SW480 (cell line): ENCODE results near the gene LRP6.
"Not testable (repeated sequence)": the region's sequence is repeated elsewhere in the genome, so short reads cannot be mapped to it uniquely, and the experiment has no call there.

Experiments
- DNase-seq: peaks from one replicate; pipeline ENCODE4 v3.0.0-alpha.2; 2016; ENCODE audit warnings: low spot score

The LRP6 gene

DNA sequence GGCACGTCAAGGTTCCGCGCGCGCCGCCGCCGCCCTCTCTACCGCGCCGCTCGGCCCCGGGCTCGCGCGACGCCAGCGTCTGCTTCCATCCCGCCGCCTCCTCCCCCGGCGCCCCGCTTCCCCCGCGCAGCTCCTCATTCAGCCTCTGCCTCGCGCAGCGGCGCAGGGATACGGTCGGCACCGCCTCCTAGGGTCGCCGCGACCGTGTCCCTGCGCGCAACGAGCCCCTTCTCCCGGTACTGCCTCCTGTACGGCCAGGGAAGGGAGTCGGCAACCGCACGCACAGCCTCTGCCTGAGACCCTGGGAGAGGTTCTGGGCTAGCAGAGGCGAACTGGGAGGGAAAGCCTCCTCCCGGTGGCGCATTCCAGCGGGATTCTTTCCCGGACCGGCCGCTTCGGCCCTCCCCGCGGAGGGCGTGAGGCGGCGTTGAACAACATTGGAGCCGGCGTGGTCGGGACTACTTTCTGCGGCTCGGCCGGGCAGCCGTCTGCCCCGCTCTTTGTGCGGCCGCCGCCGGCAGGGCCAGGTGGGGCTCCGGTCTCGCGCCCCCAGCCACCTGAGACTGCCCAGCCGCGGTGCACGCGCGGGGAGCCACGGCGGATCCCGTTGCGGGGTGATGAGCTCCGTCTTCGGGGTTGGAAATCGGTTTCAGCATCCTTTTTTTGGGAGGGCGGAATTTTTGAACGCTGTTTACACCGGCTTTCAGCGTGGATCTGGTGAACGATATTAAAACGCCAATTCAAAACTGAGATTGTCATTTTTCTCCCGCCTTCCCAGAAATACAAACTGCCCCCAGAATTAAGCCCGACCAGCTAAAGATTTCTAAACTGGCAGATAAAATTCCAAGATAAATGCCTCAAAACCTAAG lies at the start of gene LRP6:
Gene LRP6 (minus strand): TSS at position 172 of the 869 bp plus-strand sequence. CDS start 309 bp downstream, outside the sequence.
- DNase-seq = peak; percentile 95

DNA sequence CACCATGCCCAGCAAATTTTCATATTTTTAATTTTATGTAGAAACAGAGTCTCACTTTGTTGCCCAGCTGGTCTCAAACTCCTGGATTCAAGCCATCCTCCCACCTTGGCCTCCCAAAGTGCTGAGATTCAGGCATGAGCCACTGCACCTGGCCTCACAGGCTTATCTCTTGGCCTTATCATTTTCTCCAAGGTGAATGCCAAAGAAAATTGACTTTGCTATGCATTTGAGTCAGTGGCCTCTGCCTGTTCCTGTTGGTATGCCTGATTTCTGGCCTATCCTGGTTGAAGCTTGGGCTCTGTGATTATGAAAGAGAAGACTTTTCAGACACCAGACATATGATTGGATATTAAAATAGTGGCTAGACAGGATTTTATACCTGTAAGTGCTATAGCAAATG lies 49.0 kb upstream of the LRP6 start:
- no peak for DNase-seq

DNA sequence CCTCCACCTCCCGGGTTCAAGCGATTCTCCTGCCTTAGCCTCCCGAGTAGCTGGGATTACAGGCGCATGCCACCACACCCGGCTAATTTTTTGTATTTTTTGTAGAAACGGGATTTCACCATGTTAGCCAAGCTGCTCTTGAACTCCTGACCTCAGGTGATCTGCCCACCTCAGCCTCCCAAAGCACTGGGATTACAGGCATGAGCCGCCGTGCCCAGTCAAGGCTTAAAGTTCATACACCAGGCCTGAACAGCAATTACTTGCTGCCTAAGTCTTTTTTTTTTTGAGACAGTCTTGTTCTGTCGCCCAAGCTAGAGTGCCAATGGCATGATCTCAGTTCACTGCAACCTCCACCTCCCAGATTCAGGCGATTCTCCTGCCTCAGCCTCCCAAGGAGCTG lies 43.9 kb upstream of the LRP6 start:
- DNase-seq = not testable (repeated sequence)

DNA sequence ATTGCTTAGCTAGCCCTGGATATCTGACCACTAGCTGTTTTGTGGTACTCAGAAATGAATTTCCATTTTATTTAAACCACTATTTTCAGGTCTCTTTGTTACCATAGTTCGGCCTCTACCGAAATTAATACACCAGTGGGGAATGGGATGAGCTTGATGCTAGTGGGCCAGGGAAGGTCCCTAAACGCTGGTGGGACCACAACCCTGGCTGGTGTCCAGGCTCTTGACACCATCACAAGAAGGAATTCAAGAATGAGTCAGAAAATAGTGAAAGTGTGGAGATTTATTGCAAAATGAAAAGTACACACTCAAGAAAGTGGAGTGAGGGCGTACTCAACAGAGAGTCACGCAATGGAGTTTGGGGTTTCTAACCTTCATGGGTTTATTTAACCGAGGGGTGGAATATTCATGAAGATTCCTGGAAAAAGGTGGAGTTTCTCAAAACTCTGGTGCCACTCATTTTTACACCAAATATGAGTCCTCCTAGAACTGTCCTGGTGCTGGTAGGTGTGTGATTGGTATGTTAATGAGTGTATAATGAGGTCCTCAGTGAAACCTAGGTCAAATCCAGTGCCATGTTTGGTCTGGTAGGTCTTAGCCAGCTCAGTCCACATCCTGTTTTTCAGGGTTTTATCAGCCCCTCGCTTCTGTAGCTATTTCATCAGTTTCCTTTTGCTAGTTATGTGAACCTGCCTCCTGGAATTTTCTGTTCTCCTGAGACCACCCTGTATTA lies 38.9 kb upstream of the LRP6 start:
- no peak for DNase-seq

DNA sequence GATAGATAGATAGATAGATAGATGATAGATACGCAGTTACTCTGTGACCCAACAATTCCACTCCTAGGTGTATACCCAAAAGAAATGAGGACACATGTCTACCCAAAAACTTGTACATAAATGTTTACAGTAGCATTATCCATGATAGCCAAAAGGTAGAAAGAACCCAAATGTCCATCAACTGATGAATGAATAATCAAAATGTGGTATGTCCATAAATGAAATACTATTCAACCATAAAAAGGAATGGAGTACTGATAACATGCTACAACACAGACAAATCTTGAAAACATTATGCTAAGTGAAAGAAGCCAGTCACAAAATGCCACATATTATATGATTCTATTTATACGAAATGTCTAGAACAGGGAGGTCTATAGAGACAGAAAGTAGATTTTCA lies 36.1 kb upstream of the LRP6 start:
- no peak for DNase-seq

DNA sequence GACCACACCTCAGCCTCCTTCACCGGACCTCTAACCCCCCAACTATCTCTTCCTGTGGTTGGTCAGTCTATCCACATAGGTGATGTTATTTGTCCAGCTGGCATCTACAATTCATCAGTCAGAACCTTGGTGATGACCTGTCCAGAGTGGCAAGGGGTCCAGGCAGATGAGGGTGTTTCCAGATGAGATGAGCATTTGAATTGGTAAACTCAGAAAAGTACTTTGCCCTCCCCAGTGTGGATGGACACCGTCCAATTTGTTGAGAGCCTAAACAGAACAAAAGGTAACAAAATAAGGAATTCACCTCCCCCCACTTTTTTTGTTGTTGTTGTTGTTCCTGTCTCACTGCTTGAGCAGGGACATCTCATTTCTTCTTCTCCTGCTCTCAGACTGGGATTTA lies 34.3 kb upstream of the LRP6 start:
- DNase-seq = no peak

DNA sequence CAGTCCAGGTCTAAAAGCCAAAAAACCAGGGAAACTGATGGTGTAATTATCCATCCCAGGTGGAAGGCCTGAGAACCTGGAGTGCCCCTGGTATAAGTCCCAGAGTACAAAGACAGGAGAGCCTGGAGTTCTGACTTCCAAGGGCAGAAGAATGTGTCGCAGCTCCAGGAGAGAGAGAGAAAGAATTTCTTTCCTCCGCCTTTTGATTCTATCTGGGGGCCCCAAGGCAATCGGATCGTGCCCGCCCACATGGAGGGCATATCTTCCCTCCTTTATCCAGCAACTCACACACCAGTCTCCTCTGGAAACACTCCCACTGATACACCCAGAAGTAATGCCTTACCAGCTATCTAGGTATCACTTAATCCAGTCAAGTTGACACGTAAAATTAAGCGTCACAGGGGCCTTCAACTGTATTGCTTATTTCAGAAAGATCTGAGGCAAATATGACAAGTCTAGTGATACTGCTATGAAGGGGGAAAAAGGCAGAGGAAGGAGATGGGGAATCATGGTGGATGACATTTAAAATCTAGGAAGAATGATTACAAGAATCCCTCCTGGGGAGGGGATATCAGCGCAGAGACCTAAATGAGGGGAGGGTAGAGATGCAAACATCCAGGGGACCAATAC lies 30.5 kb upstream of the LRP6 start:
- no peak for DNase-seq

DNA sequence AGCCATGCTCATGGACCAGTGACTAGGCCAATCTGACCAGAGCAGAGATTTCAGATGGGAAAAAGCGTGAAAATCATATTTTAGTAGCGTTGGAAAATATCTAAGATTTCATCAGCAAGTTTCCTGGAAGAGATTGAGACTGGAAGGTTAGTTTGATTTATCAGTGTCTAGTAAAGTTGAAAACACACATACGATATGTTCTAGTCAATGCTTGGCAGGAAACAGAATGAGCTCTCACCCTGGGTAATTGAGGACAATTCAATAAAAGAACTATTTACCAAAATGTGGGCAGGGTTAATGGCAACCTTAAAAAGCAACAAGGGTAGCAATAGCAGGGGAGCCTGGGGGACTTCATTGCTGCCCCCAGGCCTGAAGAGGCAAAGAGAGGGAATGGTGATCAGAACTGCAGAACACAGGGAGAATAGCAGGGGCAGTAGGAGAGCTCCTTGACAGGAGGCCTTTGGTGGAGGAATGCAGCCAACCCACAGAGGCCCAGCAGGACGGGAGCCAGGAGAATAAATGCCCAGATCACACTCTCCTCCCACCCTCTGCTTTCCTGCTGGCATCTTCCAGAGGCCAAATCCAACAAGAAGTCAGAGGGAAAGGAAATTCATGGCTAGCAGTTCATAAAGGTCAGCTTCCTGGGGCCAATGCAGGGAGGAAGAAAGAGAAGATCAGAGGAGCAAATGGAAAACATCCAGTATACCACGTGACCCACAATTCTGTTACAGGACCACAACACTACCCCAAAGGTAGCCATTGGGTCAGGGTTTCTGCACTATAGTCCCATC lies 27.6 kb upstream of the LRP6 start:
- no peak for DNase-seq

DNA sequence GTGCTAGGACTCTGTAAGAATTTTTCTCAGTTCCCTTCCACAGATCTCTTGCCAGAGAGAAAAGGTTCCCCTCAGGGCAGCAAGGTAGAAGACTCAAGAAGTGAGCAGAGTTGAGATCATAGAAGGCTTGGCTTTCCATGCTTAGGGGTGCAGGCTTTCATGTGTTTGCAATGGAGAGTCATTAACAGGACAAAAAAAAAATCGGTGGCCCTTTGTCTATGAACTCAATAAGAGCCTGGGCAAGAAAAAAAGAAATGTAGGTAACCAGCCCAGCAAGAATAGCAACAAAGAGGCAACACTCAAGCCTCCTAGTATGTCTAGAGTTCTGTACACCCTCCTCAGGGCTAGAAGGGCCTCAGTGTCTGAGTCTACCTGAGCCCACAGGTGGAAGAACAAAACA lies 23.4 kb upstream of the LRP6 start:
- no peak for DNase-seq

DNA sequence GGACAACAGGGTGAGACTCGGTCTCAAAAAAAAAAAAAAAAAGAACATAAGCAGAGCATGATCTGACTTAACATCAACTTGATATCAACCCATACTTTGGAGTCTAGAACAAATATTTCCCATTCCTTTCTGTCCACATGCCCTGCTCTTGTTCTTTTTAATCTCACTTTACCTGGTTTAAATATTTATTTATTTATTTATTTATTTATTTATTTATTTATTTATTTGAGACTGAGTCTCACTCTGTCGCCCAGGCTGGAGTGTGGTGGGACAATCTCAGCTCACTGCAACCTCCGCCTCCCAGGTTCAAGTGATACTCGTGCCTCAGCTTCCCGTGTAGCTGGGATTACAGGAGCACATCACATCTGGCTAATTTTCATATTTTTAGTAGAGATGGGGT lies 19.6 kb upstream of the LRP6 start:
- DNase-seq = no peak

DNA sequence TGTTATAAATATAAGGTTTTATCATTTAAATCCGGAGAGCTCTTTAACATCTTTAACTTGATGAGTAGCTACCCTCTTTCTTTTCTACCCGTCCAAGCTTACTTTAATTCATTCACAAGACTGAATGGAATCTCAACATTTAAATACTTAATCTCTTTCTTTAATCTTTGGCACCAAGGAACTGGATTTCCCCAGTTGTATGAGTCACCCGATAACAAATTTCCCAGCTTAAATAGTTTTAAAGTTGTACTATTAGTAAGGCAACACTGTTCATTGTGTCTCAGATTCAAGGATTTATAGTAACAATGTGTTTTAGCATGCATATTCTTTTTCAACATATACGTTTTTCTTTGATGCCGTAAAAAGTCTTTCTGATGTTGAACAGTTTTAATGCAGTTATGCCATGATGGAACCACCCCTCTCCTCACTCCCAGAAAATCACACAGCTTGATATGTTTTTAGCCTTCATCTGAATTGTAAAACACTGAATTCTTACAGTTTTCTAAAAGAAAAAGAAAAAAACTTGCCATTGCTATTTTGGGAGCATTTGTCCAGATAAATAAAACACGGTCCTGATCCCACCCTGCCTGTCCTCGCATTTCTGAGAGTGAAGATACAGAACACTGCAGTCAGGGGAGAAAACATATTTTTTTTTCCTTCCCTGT lies 16.0 kb upstream of the LRP6 start:
- DNase-seq = no peak

DNA sequence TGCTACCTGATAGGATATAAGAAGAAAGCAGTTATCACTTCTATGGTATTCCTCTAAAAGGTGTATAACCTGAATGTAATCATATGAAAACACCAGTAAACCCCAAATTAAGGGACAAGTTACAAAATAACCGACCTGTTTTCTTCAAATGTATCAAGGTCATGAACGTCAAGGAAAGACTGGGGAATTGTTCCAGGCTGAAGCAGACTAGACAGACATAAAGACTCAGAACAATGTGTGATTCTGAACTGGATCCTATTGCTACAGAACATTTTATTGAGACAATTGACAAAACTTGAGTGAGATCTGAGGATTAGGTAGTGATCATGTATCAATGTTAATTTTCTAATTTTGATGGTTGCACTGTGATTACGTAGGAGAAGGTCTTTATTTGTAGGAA lies 15.4 kb upstream of the LRP6 start:
- no peak for DNase-seq

DNA sequence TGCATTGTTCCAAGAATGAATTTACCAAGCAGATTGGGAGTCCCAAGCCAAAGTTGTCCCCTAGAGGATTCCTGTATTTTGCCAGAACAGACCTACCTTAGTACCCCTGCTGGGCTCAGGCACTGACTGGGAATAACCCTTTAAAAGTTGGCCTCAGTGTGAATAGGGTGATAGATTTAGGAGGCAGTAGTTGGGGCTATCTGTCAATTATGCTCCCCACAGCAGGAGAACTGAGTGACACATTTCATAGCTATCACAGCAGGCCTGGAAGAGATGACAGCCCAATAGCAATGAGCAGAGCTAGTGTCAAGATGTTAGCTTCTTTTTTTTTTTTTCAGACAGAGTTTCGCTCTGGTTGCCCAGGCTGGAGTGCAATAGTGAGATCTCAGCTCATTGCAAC lies 14.3 kb upstream of the LRP6 start:
- no peak for DNase-seq

DNA sequence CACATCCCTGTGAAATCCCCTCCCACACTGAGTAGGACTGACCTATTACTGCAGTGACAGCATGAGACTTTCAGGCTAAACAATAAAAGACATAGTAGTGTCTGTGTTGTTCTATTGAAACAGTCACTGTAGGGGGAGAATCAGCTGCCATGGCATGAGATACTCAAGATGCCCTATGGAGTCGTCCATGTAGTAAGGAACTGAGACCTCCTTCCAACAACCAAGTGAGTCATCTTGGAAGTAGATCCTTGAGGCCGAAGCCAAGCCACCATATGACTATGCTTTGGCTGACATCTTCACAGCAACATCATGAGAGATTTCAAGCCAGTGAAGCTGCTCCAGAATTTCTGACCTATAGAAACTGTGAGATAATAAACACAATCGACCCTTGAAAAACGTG lies 12.1 kb upstream of the LRP6 start:
- no peak for DNase-seq

DNA sequence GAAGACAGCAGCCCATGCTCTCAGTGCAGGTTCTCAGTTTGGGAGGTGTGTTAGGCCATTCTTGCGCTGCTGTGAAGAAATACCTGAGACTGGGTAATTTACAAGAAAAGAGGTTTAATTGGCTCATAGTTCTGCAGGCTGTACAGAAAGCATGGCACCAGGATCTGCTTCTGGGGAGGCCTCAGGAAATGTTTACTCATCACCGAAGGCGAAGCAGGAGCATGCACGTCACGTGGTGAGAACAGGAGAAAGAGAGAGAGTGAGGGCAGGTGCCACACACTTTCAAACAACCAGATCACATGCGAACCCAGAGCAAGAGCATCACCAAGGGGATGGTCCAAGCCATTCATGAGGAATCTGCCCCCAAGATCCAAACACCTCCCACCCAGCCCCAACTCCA lies 9.0 kb upstream of the LRP6 start:
- no peak for DNase-seq

DNA sequence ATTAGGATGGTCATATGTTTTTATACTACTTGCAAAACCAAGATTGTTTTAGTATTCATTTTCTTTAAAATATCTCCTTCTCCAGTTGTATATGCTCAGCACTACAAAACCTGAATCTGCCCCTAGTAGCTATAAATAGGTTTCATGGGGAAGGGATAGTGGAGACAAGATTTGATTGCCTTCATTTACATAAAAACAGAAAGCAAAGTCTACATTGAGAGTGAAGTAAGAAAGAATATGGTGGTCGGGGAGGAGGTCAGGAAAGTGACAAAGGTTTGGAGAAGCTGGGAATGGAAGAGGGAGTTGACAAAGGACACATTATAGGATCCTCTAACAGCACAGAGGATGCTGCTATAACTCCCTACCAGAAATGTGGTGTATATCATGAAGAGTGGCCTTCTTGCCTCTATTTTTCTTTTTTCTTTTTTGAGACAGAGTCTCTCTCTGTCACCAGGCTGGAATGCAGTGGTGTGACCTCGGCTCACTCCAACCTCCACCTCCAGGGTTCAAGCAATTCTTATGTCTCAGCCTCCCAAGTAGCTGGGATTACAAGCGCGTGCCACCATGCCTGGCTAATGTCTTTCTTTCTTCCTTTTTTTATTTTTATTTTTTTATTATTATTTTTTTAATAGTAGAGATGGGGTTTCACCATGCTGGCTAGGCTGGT lies 6.6 kb upstream of the LRP6 start:
- DNase-seq = no peak

DNA sequence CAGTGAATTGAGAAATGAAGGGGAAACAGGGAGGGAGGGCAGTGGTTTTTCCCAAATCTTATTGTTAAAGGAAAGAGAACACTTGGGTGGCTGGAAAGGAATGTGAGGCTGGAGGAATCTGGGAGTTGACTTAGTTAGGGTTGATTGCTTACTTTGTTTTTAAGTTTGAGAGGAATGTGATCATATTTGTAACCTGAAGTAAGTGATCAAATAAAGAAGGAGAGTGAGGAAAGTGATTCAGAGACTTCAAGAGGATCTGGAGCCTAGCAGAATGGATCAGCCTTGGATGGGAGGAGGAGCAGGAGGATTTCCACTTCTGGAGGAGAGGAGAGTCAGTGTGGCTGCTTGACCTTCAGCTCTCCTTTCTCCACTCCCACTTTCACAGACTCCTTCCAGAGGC lies 6.0 kb upstream of the LRP6 start:
- DNase-seq = no peak

DNA sequence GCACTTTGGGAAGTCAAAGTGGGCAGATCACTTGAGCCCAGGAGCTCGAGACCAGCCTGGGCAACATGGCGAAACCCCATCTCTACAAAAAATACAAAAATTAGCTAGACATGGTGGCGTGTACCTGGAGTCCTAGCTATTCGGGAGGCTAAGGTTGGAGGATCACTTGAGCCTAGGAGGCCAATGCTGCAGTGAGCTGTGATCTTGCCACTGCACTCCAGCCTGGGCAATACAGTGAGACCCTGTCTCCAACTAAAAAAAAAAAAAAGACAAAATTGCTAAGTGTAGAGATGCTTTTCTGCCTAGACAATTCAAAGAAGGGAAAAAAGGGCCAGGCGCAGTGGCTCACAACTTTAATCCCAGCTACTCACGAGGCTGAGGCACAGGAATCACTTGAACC lies 3.4 kb upstream of the LRP6 start:
- DNase-seq = no peak

DNA sequence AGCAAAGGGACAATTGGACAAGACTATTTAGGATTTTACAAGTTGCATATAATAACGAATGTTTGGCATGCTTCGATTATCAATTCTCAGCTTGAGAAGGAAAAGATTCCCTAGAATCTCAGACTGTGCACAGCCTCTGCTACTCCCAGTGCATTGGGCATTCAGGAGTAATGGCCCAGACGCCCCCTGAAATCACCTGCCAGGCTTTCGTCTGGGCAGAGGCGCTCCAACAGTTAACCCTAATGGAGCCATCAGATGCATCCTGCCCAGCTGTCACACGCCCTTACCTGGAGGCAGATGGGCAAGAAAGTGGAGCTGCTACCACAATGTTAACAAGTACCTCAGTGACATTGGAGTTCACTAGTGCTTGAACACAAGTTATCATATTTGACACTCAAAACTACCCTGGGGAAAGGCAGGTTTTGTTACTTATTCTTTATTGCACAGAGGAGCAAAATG lies 927 bp upstream of the LRP6 start:
- DNase-seq = peak; percentile 52

DNA sequence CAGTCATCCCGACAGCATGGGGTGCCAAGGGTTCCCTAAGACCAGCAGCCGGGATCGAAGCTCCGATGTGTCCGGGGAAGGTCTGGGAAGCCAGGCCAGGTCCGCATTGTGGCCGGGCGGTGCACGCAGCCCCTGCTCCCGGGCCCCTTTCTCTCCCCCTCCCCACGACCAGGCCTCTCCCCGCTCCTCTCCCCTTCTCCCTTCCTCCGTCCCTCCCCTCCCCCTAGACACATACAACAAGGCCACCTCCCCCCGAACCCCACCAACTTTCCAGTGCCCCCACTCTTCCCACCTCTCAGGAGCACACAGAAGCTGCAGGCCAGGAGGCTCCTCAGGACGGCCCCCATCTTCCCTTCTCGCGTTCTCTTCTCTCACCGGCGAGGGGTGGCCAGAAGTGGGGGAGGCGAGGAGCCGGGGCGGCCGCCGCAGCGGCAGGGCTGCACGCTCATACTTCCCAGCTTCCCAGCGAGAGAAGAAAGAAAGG lies 413 bp downstream of the LRP6 start:
- peak; percentile 42 for DNase-seq
